HL-60 (cell line): Measurements from ENCODE around the gene CNTF.
"Not testable (repeated sequence)": the region's sequence is repeated elsewhere in the genome, so short reads cannot be mapped to it uniquely, and the experiment has no call there.

ENCODE experiments used
- GABPA ChIP-seq: IDR thresholded peaks from 2 replicates; pipeline ENCODE4 v1.6.1; 2012; ENCODE audit warnings: low read depth
- POLR2AphosphoS5 ChIP-seq: IDR thresholded peaks from 2 replicates; pipeline ENCODE4 v1.6.1; 2012; ENCODE audit warnings: low read depth
- SPI1 ChIP-seq: IDR thresholded peaks from 2 replicates; pipeline ENCODE4 v1.6.1; 2012; ENCODE audit warnings: low read depth, mild to moderate bottlenecking, borderline replicate concordance
- TF ChIP-seq, protein P1 (sequence below): IDR thresholded peaks from 2 replicates; pipeline ENCODE4 v1.6.1; 2012; ENCODE audit warnings: low read depth; ENCODE audit not compliant: insufficient replicate concordance
- TF ChIP-seq, protein P2 (sequence below): IDR thresholded peaks from one replicate; pipeline ENCODE4 v1.5.1; 2011; ENCODE audit warnings: low read length, control low read depth, inconsistent platforms; ENCODE audit not compliant: insufficient read depth

DNA sequence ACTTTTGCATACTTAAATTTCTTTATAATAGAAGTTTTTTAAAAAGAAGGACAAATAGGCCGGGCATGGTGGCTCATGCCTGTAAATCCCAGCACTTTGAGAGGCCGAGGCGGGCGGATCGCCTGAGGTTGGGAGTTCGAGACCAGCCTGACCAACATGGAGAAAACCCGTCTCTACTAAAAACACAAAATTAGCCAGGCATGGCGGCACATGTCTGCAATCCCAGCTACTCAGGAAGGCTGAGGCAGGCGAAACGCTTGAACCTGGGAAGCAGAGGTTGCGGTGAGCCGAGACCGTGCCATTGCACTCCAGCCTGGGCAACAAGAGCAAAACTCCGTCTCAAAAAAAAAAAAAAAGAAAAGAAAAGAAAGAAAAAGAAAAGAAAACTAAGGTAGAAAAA is 49.6 kb upstream of the CNTF start:
- TF ChIP-seq, protein P1, sequence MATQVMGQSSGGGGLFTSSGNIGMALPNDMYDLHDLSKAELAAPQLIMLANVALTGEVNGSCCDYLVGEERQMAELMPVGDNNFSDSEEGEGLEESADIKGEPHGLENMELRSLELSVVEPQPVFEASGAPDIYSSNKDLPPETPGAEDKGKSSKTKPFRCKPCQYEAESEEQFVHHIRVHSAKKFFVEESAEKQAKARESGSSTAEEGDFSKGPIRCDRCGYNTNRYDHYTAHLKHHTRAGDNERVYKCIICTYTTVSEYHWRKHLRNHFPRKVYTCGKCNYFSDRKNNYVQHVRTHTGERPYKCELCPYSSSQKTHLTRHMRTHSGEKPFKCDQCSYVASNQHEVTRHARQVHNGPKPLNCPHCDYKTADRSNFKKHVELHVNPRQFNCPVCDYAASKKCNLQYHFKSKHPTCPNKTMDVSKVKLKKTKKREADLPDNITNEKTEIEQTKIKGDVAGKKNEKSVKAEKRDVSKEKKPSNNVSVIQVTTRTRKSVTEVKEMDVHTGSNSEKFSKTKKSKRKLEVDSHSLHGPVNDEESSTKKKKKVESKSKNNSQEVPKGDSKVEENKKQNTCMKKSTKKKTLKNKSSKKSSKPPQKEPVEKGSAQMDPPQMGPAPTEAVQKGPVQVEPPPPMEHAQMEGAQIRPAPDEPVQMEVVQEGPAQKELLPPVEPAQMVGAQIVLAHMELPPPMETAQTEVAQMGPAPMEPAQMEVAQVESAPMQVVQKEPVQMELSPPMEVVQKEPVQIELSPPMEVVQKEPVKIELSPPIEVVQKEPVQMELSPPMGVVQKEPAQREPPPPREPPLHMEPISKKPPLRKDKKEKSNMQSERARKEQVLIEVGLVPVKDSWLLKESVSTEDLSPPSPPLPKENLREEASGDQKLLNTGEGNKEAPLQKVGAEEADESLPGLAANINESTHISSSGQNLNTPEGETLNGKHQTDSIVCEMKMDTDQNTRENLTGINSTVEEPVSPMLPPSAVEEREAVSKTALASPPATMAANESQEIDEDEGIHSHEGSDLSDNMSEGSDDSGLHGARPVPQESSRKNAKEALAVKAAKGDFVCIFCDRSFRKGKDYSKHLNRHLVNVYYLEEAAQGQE: not testable (repeated sequence)
- TF ChIP-seq, protein P2, sequence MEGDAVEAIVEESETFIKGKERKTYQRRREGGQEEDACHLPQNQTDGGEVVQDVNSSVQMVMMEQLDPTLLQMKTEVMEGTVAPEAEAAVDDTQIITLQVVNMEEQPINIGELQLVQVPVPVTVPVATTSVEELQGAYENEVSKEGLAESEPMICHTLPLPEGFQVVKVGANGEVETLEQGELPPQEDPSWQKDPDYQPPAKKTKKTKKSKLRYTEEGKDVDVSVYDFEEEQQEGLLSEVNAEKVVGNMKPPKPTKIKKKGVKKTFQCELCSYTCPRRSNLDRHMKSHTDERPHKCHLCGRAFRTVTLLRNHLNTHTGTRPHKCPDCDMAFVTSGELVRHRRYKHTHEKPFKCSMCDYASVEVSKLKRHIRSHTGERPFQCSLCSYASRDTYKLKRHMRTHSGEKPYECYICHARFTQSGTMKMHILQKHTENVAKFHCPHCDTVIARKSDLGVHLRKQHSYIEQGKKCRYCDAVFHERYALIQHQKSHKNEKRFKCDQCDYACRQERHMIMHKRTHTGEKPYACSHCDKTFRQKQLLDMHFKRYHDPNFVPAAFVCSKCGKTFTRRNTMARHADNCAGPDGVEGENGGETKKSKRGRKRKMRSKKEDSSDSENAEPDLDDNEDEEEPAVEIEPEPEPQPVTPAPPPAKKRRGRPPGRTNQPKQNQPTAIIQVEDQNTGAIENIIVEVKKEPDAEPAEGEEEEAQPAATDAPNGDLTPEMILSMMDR: not testable (repeated sequence)
- TF ChIP-seq POLR2AphosphoS5, SPI1, GABPA: not testable (repeated sequence)
